ENCODE results near the gene MMP25.
"Not testable (repeated sequence)": the region's sequence is repeated elsewhere in the genome, so short reads cannot be mapped to it uniquely, and the experiment has no call there.

MMP25 gene

DNA sequence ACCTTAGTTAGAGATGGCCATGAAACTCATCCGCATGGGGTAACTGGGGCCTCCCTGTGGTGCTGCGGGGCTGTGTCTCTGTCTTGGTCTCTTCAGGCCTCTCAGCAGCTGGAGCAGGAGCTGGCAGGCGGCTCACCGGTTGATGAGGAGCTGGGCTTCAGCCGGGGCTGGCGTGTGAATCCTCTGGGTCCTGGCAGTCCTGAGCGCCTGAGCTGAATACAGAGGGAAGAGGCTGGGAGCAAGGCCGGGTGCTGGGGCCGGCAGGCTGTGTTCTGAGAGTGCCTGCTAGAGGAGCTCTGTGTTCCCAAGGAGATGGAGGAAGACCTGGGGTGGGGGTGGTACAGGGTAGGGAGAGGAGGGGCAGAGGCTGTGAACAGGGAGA is 9.4 kb downstream of the MMP25 start:
- DNase-seq (ENCODE audit: low spot score), result not testable (repeated sequence)

DNA sequence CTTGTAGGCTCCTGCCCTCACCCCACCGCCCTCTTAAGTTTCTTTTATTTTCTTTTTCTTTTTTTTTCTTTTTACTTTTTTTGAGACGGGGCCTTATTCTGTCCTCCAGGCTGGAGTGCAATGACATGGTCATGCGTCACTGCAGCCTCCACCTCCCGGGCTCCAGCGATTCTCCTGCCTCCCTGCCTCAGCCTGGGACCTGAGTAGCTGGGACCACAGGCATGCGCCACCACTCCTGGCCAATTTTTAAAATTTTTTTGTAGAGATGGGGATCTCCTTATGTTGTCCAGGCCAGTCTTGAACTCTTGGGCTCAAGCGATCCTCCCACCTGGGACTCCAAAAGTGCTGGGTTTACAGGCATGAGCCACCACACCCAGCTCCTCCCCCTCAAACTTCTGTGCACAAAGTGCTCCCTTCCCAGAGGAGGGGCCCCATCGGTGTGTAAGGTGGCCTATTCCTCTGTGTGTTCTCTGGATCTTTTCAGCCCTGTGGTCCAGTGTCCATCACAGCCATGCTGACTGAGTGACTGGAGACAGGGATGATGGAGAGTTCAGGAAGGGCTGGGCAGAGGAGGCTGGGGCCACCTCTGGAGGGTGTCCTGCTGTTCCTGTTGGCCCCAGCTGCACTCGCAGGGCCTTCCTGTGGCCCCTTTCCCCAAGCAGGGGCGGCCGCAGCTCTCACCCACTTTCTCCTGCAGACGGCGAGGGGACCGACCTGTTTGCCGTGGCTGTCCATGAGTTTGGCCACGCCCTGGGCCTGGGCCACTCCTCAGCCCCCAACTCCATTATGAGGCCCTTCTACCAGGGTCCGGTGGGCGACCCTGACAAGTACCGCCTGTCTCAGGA is 10.2 kb downstream of the MMP25 start:
- no peak for DNase-seq (ENCODE audit: low spot score)

DNA sequence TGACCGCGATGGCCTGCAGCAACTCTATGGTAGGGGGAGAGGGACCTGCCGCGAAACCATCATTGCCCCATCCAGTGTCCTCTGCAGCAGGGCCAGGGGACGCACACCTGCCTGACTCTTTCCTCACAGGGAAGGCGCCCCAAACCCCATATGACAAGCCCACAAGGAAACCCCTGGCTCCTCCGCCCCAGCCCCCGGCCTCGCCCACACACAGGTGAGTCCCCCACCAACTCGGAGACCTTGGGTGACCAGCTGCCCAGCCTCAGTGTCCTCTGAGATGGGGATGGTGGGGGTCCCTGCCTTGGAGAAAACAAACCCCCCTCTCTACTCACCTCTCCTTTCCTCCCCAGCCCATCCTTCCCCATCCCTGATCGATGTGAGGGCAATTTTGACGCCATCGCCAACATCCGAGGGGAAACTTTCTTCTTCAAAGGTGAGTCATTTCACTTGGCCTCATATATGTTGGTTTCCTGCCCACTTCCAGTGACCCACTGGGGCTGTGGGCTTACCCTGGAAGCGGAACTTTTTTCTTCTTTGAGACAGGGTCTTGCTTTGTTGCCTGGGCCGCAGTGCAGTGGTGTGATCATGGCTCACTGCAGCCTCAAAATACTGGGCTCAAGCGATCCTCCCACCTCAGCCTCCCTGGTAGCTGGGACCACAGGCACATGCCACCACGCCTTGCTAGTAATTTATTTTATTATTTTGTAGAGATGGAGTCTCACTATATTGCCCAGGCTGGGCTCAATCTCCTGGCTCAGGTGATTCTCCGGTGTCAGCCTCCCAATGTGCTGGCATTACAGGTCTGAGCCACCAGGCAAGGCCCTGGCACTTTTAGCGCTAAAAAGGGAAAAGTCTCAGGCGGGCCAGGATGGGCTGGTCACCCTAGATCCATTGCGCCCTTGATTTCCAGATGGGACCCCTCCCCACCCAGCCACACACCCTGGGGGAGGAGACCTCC is 11.1 kb downstream of the MMP25 start:
- DNase-seq (ENCODE audit: low spot score), result no peak

DNA sequence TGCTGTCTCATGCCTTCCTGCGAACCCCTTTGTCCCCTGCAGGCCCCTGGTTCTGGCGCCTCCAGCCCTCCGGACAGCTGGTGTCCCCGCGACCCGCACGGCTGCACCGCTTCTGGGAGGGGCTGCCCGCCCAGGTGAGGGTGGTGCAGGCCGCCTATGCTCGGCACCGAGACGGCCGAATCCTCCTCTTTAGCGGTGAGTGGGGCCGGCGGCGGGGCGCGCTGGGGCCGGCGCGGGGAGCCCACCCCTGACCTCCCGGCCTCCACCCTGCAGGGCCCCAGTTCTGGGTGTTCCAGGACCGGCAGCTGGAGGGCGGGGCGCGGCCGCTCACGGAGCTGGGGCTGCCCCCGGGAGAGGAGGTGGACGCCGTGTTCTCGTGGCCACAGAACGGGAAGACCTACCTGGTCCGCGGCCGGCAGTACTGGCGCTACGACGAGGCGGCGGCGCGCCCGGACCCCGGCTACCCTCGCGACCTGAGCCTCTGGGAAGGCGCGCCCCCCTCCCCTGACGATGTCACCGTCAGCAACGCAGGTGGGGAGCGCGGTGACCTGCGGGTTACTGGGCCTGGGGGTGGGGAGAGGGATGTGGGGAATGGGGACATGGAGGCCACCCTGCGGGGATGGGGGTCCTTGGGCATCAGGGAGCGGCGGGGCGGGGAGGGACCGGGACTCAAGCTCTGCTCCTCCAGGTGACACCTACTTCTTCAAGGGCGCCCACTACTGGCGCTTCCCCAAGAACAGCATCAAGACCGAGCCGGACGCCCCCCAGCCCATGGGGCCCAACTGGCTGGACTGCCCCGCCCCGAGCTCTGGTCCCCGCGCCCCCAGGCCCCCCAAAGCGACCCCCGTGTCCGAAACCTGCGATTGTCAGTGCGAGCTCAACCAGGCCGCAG is 12.0 kb downstream of the MMP25 start:
- no peak for DNase-seq (ENCODE audit: low spot score)

DNA sequence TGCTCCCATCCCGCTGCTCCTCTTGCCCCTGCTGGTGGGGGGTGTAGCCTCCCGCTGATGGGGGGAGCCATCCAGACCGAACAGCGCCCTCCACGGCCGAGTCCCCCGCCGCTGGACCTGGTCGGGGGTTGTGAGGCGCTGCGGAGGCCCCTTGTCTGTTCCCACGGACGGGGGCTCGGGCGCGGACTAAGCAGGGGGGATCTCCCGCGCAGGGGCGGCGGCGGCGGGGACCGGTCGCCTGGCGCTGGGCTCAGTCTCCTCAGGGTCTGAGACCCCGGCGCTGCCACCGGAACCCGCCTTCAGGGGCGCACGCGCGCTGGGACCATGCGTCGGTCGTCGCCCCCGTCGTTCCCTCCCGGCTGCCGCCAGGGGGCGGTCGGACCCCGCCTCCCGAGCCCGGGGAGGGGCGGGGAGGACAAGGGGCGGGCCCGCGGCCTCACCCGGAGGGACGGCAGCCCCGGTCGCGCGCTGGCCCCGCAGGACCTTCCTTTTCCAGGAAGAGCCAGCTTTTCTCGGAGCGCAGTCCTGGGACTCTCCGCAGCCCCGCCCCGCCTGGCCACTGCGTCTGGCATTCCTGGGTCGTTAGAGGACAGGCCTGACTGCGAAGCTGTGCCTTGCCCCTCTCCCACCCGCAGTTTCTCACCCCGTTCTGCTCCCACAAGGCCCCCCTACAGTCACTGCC is 12.8 kb downstream of the MMP25 start:
- peak; percentile 79 for DNase-seq (ENCODE audit: low spot score)

DNA sequence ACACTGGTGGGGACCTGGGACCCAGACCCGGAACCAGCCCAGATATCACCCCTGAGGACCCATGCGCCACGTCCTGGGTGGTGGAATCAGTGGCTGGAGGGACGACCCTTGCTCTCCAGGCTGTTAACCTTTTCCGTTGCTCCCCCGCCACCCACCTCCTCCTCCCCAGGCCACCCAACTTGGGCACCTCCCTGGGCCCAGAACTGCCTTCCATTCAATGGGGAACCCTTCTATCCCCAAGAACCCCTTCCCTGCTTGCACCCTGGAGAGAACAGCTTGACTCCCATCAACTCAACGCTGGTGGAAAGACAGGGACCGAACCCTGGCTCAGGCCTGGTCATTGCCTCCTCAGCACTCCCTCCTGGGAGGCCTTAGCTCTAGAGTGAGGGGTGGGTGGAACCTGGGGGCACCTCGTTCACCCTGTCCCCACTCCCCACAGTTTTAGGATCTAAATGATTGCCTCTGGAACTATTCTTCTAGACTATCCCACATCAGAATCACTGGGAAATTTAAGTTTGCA is 13.4 kb downstream of the MMP25 start:
- DNase-seq (ENCODE audit: low spot score), result no peak

DNA sequence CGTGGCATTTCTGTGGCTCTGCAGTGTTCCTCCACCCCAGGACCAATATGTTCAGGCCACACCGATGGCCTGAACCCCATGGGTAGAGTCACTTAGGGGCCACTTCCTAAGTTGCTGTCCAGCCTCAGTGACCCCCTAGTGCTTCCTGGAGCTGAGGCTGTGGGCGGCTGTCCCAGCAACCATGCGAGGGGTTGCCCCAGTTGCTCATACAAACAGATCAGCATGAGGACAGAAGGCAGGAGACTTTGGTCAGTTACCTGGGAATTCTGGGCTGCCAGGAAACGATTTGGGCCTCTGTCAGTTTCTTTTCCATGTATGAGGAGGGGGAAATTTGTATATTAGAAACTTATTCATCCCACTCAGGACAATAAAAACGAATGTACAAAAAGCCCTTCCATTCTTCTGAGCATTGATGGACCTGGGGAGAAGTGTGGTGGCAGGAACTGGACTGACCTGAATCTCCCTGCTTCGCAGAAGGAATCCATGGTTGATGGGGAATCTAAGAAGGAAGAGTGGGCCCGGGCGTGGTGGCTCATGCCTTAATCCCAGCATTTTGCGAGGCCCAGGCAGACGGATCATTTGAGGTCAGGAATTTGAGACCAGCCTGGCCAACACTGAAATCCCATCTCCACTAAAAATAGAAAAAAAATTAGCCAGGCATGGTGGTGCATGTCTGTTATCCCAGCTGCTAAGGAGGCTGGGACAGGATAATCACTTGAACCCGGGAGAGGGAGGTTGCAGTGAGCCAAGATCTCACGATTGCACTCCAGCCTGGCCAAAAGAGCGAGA is 14.2 kb downstream of the MMP25 start:
- DNase-seq (ENCODE audit: low spot score), result no peak

DNA sequence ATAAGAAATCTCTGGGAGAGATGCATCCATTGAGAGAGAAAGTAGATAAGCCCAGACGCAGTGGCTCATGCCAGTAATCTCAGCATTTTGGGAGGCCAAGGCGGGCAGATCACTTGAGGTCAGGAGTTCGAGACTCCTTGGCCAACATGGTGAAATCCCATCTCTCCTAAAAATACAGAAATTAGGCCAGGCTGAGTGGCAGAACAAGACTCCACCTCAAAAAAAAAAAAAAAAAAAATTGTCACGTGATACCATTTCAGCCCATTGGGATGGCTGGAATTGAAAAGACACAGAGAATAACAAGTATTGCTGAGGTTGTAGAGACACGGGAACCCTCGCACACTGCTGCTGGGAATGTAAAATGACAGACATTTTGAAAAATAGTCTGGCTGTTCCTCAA is 16.2 kb downstream of the MMP25 start:
- DNase-seq (ENCODE audit: low spot score), result no peak

DNA sequence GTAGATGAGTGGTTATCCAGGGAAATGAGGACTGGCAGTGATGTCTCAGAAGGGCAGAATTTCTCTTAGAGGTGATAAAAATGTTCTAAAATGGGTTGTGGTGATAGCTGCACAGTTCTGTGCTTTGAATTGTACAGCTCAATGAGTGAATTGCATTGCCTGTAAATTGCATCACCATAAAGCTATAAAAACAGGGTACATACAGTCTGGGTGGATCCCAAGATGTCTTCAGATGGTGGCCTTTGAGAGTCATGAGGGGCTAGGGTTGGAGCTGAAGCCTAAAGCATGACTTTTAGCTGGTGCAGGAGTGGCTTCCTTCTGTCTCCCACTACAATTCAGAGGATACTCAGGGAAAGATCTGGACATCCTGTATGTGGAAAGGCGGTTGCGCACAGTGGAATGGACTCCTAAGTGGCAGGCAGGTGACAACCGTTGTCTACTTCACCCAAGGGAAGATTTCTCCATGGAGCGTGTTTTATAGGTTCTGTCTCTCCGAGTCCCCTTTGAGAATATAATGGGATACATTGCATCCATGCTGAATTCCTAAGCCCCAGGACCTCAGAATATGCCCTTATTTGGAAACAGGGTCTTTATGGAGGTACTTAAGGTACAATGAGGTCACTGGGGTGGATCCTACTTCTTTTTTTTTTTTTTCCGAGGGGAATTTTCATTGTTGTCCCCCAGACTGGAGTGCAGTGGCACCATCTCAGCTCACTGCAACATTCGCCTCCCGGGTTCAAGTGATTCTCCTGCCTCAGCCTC is 17.4 kb downstream of the MMP25 start:
- DNase-seq (ENCODE audit: low spot score), result no peak

DNA sequence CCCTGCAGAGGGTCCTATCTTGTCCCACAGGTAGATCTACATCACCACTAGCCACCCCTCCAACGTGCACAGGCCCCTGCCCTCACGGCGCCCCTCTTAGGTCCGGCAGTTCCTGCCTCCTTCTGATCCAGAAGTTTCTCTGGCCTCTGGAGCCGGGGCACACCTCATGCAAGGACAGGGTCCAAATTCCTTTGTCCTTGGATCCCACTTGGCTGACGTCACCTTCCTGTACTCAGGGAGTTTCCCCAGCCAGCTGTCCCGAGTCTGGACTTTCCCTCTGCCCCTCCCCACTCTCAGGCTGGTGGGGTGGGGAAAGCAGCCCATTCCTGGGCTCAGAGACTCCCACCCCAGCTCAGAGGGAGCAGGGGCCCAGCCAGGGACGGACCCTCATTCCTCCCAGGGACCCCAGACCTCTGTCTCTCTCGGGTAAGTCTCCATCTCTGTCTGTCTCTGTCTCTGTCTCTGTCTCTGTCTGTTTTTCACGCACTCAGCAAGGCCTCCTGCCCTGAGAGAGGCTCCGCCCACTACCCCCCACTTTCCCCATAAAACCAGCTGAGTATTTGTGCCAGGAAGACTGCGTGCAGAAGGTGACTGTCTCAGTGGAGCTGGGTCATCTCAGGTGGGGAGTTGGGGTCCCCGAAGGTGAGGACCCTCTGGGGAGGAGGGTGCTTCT is 18.8 kb downstream of the MMP25 start, which contains the start of gene IL32:
IL32 (plus strand) TSS at position 572 of the 673 bp plus-strand sequence. CDS start 172 bp downstream, outside the sequence.
- DNase-seq (ENCODE audit: low spot score), result peak; percentile 80

DNA sequence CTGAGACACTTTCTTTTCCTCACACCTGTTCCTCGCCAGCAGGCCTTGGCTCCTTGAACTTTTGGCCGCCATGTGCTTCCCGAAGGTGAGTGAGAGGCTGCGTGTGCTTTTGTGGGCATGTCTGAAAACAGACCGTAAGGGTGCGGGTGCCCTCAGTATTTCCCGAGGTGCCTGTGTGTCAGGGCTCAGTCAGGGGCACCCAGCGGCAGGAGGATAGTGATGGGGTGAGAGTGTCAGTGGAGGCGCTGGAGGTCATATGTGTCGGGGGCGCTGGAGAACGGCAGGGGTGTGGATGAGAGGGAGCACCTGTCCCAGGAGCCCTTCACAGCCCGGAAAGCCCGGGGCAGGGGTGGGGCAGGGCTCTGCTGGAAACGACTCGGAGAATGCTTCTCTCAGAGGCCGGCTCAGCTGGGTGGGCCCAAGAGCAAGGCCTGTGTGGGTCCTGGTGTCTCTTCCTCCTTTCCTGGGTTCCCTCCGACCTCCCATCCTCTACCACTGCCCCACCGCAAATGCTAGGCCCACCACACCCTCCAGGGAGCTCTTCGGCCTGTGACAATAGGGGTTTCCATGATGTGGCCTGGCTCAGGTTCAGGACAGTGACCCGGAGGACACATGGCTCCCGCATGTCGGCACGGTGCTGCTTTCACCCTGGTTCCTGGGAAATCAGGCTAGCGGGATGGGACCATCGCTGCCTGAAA is 19.5 kb downstream of the MMP25 start:
- DNase-seq (ENCODE audit: low spot score), result no peak

DNA sequence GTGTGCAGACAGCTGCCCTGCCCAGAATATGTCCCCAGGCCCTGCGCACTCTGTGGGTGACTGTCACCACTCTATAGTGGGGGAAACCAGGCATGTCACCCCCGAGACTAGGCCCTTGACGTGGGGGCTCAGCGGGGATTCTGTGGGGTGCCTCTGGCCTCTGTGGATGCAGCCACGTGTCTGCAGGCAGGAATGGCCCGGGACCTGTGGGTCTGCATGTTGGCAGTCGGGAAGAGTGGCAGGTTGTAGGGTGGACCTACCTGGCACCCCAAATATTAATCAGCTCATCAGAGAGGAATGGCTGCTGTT is 20.0 kb downstream of the MMP25 start:
- no peak for DNase-seq (ENCODE audit: low spot score)

DNA sequence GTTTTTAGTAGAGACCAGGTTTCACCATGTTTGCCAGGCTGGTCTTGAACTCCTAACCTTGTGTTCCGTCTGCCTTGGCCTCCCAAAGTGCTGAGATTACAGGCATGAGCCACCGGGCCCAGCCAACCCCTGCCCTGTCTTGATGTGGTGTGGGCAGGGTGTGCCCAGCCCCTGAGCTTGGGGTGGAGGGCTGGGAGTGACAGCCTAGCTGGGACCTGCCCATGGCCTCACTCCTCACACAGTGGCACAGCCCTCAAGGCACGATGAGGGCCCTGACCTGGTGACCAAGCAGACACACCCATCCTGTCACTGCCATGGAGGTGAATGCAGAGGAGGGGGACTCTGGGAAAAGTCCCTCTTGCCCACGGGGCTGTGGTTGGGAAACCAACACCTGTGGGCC is 22.1 kb downstream of the MMP25 start:
- DNase-seq (ENCODE audit: low spot score), result no peak

DNA sequence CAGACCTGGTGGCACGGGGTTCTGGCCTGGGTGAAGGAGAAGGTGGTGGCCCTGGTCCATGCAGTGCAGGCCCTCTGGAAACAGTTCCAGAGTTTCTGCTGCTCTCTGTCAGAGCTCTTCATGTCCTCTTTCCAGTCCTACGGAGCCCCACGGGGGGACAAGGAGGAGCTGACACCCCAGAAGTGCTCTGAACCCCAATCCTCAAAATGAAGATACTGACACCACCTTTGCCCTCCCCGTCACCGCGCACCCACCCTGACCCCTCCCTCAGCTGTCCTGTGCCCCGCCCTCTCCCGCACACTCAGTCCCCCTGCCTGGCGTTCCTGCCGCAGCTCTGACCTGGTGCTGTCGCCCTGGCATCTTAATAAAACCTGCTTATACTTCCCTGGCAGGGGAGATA is 22.8 kb downstream of the MMP25 start:
- DNase-seq (ENCODE audit: low spot score), result not testable (repeated sequence)

DNA sequence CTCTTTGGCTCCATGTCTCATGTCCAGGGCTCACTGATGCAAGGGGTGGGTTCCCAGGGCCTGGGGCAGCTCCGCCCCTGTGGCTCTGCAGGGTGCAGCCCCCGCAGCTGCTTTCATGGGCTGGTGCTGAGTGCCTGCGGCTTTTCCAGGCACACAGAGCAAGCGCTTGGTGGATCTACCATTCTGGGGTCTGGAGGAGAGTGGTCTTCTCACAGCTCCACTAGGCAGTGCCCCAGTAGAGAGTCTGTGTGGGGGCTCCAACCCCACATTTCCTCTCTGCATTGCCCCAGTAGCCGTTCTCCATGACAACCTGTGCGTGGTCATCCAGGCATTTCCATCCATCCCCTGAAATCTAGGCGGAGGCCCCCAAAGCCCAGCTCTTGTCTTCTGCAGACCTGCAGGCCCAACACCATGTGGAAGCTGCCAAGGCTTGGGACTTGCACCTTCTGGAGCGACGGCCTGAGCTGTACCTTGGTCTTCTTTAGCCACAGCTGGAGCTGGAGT is 24.3 kb downstream of the MMP25 start:
- no peak for DNase-seq (ENCODE audit: low spot score)

DNA sequence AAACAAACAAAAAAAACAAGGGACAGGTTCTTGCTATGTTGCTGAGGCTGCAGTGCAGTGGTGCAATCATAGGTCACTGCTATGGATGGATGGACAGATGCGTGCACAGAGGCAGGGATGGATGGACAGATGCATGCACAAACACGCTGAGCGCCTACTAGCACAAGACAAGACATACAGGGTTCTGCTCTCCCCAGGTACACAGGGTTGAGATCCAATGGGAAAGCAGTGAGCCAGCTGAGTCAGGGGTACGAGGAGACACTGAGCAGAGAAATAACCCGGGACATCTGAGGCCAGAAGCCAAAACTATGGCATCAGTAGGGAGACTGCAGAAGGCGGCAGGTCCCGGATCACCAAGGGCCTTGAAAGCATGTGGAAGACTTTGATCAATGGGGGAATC is 25.3 kb downstream of the MMP25 start:
- DNase-seq (ENCODE audit: low spot score), result no peak

DNA sequence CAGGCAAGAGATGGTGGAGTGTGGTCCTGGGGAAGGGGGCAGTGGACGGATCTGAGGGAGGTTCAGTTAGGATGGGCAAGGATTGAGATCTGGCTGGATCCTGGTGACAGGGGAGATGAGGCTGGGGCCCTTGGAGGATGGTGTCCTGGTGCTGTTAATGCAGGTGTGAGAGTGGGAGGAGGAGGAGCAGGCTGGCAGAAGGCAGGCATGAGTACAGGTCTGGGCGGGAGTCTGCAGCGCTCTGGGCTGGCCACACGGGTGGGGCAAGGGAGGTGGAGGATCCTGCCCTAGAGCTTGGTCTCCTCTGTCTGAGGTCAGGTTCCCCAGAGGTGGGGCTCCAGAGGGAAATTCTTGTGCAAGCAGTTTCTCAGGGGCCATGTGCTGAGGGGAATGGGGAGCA is 25.8 kb downstream of the MMP25 start:
- not testable (repeated sequence) for DNase-seq (ENCODE audit: low spot score)

DNA sequence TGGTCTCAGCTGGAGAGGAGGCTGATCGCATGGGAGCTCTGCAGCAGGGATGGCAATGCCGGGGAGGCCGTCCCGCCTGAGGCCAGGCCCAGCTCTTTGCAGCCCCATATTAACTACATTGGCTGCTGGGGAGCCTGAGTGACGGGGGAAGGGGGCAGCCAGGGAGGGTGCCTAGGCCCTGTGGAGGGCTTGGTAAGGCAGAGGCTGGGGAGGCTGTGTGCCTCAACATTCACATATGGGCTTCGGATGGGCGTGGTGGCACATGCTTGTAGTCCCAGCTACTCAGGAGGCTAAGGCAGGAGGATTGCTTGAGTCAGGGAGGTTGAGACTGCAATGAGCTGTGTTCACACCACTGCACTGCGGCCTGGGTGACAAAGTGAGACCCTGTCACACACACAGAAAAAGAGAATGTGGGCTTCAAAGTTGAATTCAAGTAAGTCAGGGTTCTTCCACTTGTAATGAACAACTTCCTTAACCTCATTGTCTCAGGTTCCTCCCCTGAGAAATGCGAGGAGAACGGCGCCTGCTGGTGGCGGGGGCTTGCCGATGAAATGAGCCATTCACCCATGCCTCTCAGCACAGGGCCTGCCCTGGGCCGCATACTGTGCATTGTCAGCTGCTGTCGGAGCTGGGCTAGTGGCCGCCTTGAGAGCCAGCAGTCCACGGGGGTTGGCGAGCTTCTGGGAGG is 26.4 kb downstream of the MMP25 start:
- DNase-seq (ENCODE audit: low spot score), result not testable (repeated sequence)

Data from HuH-7 (cell line).